ENCODE data around the gene IL17REL.

The IL17REL gene

DNA sequence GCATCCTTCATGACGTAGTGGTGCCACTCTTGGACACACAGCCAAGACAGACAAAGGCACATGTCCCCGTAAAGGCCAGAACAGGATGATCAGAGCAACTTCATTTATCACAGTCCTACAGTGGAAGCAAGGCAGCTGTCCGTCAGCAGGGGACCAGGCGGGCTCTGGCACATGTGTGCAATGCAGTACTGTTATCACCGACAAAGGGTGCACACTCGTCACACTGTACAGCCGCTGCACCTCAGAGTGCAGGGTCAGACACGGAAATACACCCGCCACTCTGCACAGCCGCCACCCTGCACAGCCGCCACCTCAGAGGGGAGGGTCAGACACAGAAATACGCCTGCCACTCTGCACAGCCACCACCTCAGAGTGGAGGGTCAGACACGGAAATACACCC, 13.4 kb upstream of the IL17REL start:
- no peaks in the 10 kb centered on the region for H4K20me1 ChIP-seq (ENCODE audit: insufficient read depth, low read length)
- H3K36me3 ChIP-seq (ENCODE audit: insufficient read depth, low read length) = no peaks in the 10 kb centered on the region; the same call in 1 of the 2 replicates
- H3K9ac ChIP-seq (ENCODE audit: low read length) = no peak overlapping the region
- H3K4me3 ChIP-seq (ENCODE audit: low read depth, low read length, poor library complexity, severe bottlenecking) = no peak overlapping the region
- peaks cover 7% of the 10 kb centered on the region; the same call in 1 of the 2 replicates for H3K27me3 ChIP-seq (ENCODE audit: insufficient read depth, low read length)
- H2AFZ ChIP-seq (ENCODE audit: low read length) = no peak overlapping the region
- no peaks in the 10 kb centered on the region for H3K79me2 ChIP-seq (ENCODE audit: insufficient read depth, low read length)
- TF ChIP-seq EZH2 (IDR thresholded peaks at IDR 0.05; ENCODE audit: borderline replicate concordance, low read length) = no peak
- TF ChIP-seq, protein P1, sequence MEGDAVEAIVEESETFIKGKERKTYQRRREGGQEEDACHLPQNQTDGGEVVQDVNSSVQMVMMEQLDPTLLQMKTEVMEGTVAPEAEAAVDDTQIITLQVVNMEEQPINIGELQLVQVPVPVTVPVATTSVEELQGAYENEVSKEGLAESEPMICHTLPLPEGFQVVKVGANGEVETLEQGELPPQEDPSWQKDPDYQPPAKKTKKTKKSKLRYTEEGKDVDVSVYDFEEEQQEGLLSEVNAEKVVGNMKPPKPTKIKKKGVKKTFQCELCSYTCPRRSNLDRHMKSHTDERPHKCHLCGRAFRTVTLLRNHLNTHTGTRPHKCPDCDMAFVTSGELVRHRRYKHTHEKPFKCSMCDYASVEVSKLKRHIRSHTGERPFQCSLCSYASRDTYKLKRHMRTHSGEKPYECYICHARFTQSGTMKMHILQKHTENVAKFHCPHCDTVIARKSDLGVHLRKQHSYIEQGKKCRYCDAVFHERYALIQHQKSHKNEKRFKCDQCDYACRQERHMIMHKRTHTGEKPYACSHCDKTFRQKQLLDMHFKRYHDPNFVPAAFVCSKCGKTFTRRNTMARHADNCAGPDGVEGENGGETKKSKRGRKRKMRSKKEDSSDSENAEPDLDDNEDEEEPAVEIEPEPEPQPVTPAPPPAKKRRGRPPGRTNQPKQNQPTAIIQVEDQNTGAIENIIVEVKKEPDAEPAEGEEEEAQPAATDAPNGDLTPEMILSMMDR (IDR thresholded peaks at IDR 0.05; ENCODE audit: low read length) = no peak
- H3K9me2 ChIP-seq (ENCODE audit: low read depth, low read length) = no peaks in the 10 kb centered on the region
- no peak overlapping the region for H3K27ac ChIP-seq (ENCODE audit: low read depth, low read length, poor library complexity, severe bottlenecking)
- no peak overlapping the region for H3K4me2 ChIP-seq (ENCODE audit: low read length)
- 0 out of 2 replicates have a peak, but pooled peaks cover 6% of the 10 kb centered on the region for H3K9me3 ChIP-seq (ENCODE audit: low read length)
- H3F3A ChIP-seq (ENCODE audit: insufficient read depth, low read length) = no peaks in the 10 kb centered on the region
- H3K4me1 ChIP-seq (ENCODE audit: insufficient read depth, low read length, severe bottlenecking) = no peaks in the 10 kb centered on the region

DNA sequence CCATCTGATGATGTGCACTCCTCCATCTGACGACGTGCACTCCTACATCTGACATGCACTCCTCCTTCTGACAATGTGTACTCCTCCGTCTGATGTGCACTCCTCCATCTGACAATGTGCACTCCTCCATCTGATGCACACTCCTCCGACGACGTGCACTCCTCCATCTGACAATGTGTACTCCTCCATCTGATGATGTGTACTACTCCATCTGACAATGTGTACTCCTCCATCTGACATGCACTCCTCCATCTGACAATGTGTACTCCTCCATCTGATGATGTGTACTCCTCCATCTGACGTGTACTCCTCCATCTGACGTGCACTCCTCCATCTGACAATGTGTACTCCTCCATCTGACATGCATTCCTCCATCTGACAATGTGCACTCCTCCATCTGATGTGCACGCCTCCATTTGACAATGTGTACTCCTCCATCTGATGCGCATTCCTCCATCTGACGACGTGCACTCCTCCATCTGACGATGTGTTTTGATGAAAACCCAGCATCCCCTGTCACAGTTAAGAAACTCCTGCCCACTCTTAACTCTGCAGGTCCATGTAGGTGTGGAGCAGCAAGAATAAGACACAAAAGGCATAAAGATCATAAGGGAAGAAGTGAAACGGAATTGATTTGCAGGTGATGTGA, 9.7 kb upstream of the IL17REL start:
- Histone ChIP-seq H3F3A (ENCODE audit: insufficient read depth, low read length) (no peaks in the 10 kb centered on the region), H3K9me3 (ENCODE audit: low read length) (0 out of 2 replicates have a peak, but pooled peaks cover 6% of the 10 kb centered on the region), H3K27ac (ENCODE audit: low read depth, low read length, poor library complexity, severe bottlenecking) (no peak overlapping the region), H4K20me1 (ENCODE audit: insufficient read depth, low read length) (no peaks in the 10 kb centered on the region), H3K9ac (ENCODE audit: low read length) (no peak overlapping the region), H3K79me2 (ENCODE audit: insufficient read depth, low read length) (no peaks in the 10 kb centered on the region), H3K4me3 (ENCODE audit: low read depth, low read length, poor library complexity, severe bottlenecking) (no peak overlapping the region), H2AFZ (ENCODE audit: low read length) (no peak overlapping the region), H3K9me2 (ENCODE audit: low read depth, low read length) (no peaks in the 10 kb centered on the region), H3K4me2 (ENCODE audit: low read length) (no peak overlapping the region), H3K27me3 (ENCODE audit: insufficient read depth, low read length) (peaks cover 18% of the 10 kb centered on the region; the same call in 1 of the 2 replicates), H3K4me1 (ENCODE audit: insufficient read depth, low read length, severe bottlenecking) (no peaks in the 10 kb centered on the region), H3K36me3 (ENCODE audit: insufficient read depth, low read length) (no peaks in the 10 kb centered on the region; the same call in 1 of the 2 replicates)
- TF ChIP-seq, protein P1 (IDR thresholded peaks at IDR 0.05; ENCODE audit: low read length) = no peak
- no peak for TF ChIP-seq EZH2 (IDR thresholded peaks at IDR 0.05; ENCODE audit: borderline replicate concordance, low read length)

DNA sequence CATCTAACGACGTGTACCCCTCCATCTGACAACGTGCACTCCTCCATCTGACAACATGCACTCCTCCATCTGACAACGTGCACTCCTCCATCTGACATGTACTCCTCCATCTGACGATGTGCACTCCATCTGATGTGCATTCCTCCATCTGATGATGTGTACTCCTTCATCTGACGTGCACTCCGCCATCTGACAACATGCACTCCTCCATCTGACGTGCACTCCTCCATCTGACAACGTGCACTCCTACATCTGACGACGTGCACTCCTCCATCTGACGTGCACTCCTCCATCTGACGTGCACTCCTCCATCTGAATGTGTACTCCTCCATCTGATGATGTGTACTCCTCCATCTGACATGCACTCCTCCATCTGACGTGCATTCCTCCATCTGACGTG, 8.0 kb upstream of the IL17REL start:
- Histone ChIP-seq H2AFZ (ENCODE audit: low read length) (no peak overlapping the region), H3K4me2 (ENCODE audit: low read length) (no peak overlapping the region), H3K36me3 (ENCODE audit: insufficient read depth, low read length) (no peaks in the 10 kb centered on the region; the same call in 1 of the 2 replicates), H3K27ac (ENCODE audit: low read depth, low read length, poor library complexity, severe bottlenecking) (no peak overlapping the region), H3K4me1 (ENCODE audit: insufficient read depth, low read length, severe bottlenecking) (no peaks in the 10 kb centered on the region), H4K20me1 (ENCODE audit: insufficient read depth, low read length) (no peaks in the 10 kb centered on the region), H3K27me3 (ENCODE audit: insufficient read depth, low read length) (peaks cover 18% of the 10 kb centered on the region; the same call in 1 of the 2 replicates), H3K9ac (ENCODE audit: low read length) (no peak overlapping the region), H3K9me2 (ENCODE audit: low read depth, low read length) (no peaks in the 10 kb centered on the region), H3K79me2 (ENCODE audit: insufficient read depth, low read length) (no peaks in the 10 kb centered on the region), H3F3A (ENCODE audit: insufficient read depth, low read length) (no peaks in the 10 kb centered on the region), H3K4me3 (ENCODE audit: low read depth, low read length, poor library complexity, severe bottlenecking) (no peak overlapping the region), H3K9me3 (ENCODE audit: low read length) (0 out of 2 replicates have a peak, but pooled peaks cover 6% of the 10 kb centered on the region)
- TF ChIP-seq, protein P1 (IDR thresholded peaks at IDR 0.05; ENCODE audit: low read length) = no peak
- no peak for TF ChIP-seq EZH2 (IDR thresholded peaks at IDR 0.05; ENCODE audit: borderline replicate concordance, low read length)

All from OCI-LY1 (cell line).